ENCODE measurements around the gene NCOR1. TPM values are rescaled to one million over a fixed set of nuclear protein-coding genes. Genes with fewer than 3 reads are reported as not detected.

The NCOR1 gene
- total RNA-seq, 1 donor from 2014 or later, result 152 TPM

DNA sequence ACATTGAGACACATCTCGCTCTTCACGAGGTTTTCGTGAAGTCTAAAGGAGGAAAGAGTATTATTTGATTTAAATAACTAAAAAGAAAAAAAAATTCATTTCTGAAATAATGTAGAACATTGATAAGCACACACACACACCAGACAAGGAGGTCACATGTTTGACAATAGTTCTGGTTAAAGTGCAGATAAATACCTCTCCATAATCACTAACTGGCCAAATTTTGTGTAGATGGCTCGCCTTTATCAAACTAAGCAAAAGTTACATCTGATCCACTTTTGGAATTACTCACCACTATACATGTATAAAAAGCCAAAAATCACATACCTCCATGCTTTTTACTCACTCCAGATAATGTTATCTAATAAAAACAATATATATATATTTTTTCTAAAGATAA, 106.5 kb downstream of the NCOR1 start:
- Mint-ChIP-seq H3K27ac (ENCODE audit: unreplicated experiment) (no peak overlapping the region), H3K4me3 (ENCODE audit: unreplicated experiment) (no peak overlapping the region), H3K27me3 (ENCODE audit: unreplicated experiment) (no peaks in the 10 kb centered on the region), H3K36me3 (ENCODE audit: unreplicated experiment) (peaks cover 3% of the 10 kb centered on the region), H3K9me3 (ENCODE audit: unreplicated experiment) (peaks cover 3% of the 10 kb centered on the region), H3K4me1 (ENCODE audit: low read depth, unreplicated experiment) (peaks cover 7% of the 10 kb centered on the region)
- TF ChIP-seq CTCF (IDR thresholded peaks at IDR 0.05; ENCODE audit: partially characterized antibody, unreplicated experiment), result no peak
- DNase-seq, result no peak

- TF ChIP-seq CTCF (IDR thresholded peaks at IDR 0.05; ENCODE audit: partially characterized antibody, unreplicated experiment), result no peak
- no peaks in the 10 kb centered on the region for H3K27me3 Mint-ChIP-seq (ENCODE audit: unreplicated experiment)
- peaks cover 3% of the 10 kb centered on the region for H3K9me3 Mint-ChIP-seq (ENCODE audit: unreplicated experiment)
- no peak overlapping the region for H3K4me3 Mint-ChIP-seq (ENCODE audit: unreplicated experiment)
- no peak overlapping the region for H3K27ac Mint-ChIP-seq (ENCODE audit: unreplicated experiment)
- no peaks in the 10 kb centered on the region for H3K36me3 Mint-ChIP-seq (ENCODE audit: unreplicated experiment)
- no peak for DNase-seq
- H3K4me1 Mint-ChIP-seq (ENCODE audit: low read depth, unreplicated experiment), result peaks cover 7% of the 10 kb centered on the region
These were observed 106.9 kb downstream of the NCOR1 start for GRCh38 chr17:16108386-16108785.

- no peaks in the 10 kb centered on the region for H3K27me3 Mint-ChIP-seq (ENCODE audit: unreplicated experiment)
- peak overlapping the region; percentile 76 for H3K27ac Mint-ChIP-seq (ENCODE audit: unreplicated experiment)
- H3K36me3 Mint-ChIP-seq (ENCODE audit: unreplicated experiment), result no peaks in the 10 kb centered on the region
- DNase-seq, result no peak
- H3K9me3 Mint-ChIP-seq (ENCODE audit: unreplicated experiment), result peaks cover 3% of the 10 kb centered on the region
- peak overlapping the region; percentile 30 for H3K4me3 Mint-ChIP-seq (ENCODE audit: unreplicated experiment)
- peaks cover 7% of the 10 kb centered on the region for H3K4me1 Mint-ChIP-seq (ENCODE audit: low read depth, unreplicated experiment)
- TF ChIP-seq CTCF (IDR thresholded peaks at IDR 0.05; ENCODE audit: partially characterized antibody, unreplicated experiment), result no peak
These were observed 108.1 kb downstream of the NCOR1 start for GRCh38 chr17:16107165-16107770.

DNA sequence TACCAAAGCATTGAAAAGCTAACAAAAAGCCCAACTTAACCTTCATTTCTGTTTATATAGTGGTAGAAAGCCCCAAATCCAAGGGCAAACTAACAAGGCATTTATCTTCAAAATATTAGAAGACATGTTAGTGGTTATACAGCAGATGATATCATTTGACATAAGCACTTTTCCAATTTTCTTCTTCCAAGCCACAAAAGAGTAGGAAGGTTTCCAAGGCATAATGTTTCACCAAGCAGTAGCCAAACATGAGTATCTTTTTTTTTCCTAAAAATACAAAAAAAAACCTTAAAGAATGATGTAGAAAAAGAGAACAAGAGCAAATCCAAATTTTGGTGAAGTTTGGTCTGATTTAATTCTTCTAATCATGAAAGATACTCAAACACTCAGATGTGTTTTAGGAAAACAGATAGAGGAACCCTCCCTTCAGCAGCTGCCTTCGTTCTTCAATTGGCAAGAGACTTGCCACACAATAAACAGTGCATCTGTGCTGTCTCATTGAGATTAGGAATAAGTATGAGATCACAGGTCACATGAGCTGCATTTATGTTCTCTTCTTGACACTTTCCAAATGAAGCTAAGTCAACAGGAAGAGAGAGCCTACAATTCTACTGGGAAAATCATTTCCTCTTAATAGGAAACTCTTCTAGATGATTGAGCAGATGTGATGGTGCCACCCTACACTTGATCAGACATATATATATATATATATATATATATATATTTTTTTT, 109.0 kb downstream of the NCOR1 start:
- Mint-ChIP-seq H3K4me1 (ENCODE audit: low read depth, unreplicated experiment) (peaks cover 7% of the 10 kb centered on the region), H3K36me3 (ENCODE audit: unreplicated experiment) (no peaks in the 10 kb centered on the region), H3K27ac (ENCODE audit: unreplicated experiment) (peak overlapping the region; percentile 66), H3K4me3 (ENCODE audit: unreplicated experiment) (no peak overlapping the region), H3K9me3 (ENCODE audit: unreplicated experiment) (peaks cover 3% of the 10 kb centered on the region), H3K27me3 (ENCODE audit: unreplicated experiment) (peaks cover 1% of the 10 kb centered on the region)
- no peak for TF ChIP-seq CTCF (IDR thresholded peaks at IDR 0.05; ENCODE audit: partially characterized antibody, unreplicated experiment)
- DNase-seq, result no peak

DNA sequence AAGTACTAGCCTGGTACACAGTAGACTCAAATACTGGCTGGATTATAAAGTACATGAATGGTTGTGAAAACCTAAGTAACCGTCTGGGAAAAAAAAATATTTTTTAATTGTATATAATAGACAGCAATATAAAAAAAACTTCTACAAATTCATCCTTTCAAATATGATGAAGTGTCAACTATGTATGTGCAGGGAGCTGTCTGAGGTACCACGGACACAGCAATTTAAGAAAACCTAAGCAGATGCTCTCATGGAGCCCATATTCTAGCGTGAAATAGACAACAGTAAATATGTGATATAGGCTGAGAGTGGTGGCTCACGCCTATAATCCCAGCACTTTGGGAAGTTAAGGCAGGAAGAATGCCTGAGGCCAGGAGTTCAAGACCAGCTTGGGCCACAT, 111.1 kb downstream of the NCOR1 start:
- H3K27me3 Mint-ChIP-seq (ENCODE audit: unreplicated experiment), result peaks cover 2% of the 10 kb centered on the region
- H3K4me1 Mint-ChIP-seq (ENCODE audit: low read depth, unreplicated experiment), result peaks cover 7% of the 10 kb centered on the region
- no peak overlapping the region for H3K4me3 Mint-ChIP-seq (ENCODE audit: unreplicated experiment)
- no peak for TF ChIP-seq CTCF (IDR thresholded peaks at IDR 0.05; ENCODE audit: partially characterized antibody, unreplicated experiment)
- H3K27ac Mint-ChIP-seq (ENCODE audit: unreplicated experiment), result no peak overlapping the region
- no peaks in the 10 kb centered on the region for H3K36me3 Mint-ChIP-seq (ENCODE audit: unreplicated experiment)
- DNase-seq, result no peak
- H3K9me3 Mint-ChIP-seq (ENCODE audit: unreplicated experiment), result peaks cover 3% of the 10 kb centered on the region

Data from glutamatergic neuron (in vitro differentiated cells).